Calu3 (cell line): Measurements from ENCODE around the gene ITPR1. TPM values are rescaled to one million over a fixed set of nuclear protein-coding genes. Genes with fewer than 3 reads are reported as not detected.

ENCODE experiments used
- BruUV-seq: library from RNA; stranded (reverse); fragments of 400-500 nt; replicated peaks from 2 replicates; lab custom pipeline; 2021; lab: Mats Ljungman, UMichigan
- CTCF ChIA-PET: fragments of 300-600 bp; sonication (Branson Sonifier 250); formaldehyde crosslinking; loops from one replicate; lab custom pipeline; 2022; ENCODE audit warnings: antibody characterized with exemption; lab: Charles Lee
- DNase-seq: peaks from one replicate; pipeline ENCODE4 v3.0.0; 2022
- H3K27ac Mint-ChIP-seq: one replicate; pipeline ENCODE4 v1.8.0; 2022; ENCODE audit warnings: mixed read lengths; ENCODE audit not compliant: unreplicated experiment
- H3K27me3 Mint-ChIP-seq: one replicate; pipeline ENCODE4 v1.8.0; 2022; ENCODE audit warnings: mixed read lengths; ENCODE audit not compliant: unreplicated experiment
- H3K36me3 Mint-ChIP-seq: one replicate; pipeline ENCODE4 v1.8.0; 2022; ENCODE audit warnings: mild to moderate bottlenecking, moderate library complexity, mixed read lengths; ENCODE audit not compliant: insufficient read depth, unreplicated experiment
- H3K4me1 Mint-ChIP-seq: one replicate; pipeline ENCODE4 v1.8.0; 2022; ENCODE audit warnings: mild to moderate bottlenecking, low read depth, mixed read lengths; ENCODE audit not compliant: unreplicated experiment
- H3K4me3 Mint-ChIP-seq: one replicate; pipeline ENCODE4 v1.8.0; 2022; ENCODE audit warnings: mild to moderate bottlenecking, low read depth, moderate library complexity, mixed read lengths; ENCODE audit not compliant: unreplicated experiment
- H3K9me3 Mint-ChIP-seq: one replicate; pipeline ENCODE4 v1.8.0; 2022; ENCODE audit warnings: low read depth, mixed read lengths; ENCODE audit not compliant: unreplicated experiment
- CTCF ChIP-seq: fragments of 200-600 bp; IDR thresholded peaks from one replicate; pipeline ENCODE4 v1.8.0; 2022; ENCODE audit warnings: antibody characterized with exemption; ENCODE audit not compliant: unreplicated experiment
- intact Hi-C: fragments of 100-400 bp; cut with micrococcal nuclease; formaldehyde crosslinking; loops from one replicate; pipeline ENCODE4 v1.10.0; 2022; ENCODE audit not compliant: unreplicated experiment
- total RNA-seq: library from RNA; stranded (reverse); gene quantifications from 2 replicates; pipeline ENCODE4 v1.2.3, GENCODE V29; 2022

The ITPR1 gene
- total RNA-seq, 1 experiment from 2014 or later, result 4.2 TPM

- H3K36me3 Mint-ChIP-seq, result no peaks in the 10 kb centered on the region
- peaks cover 4% of the 10 kb centered on the region for H3K4me1 Mint-ChIP-seq
- CTCF ChIA-PET, result no interaction called here
- no peak overlapping the region for H3K4me3 Mint-ChIP-seq
- no peak for TF ChIP-seq CTCF
- DNase-seq, result no peak
- no peaks in the 10 kb centered on the region for H3K27me3 Mint-ChIP-seq
- H3K27ac Mint-ChIP-seq, result no peak overlapping the region
- intact Hi-C loops, result no loop called here
- no TSS peak for BruUV-seq
- H3K9me3 Mint-ChIP-seq, result no peaks in the 10 kb centered on the region
These were observed 288.9 kb downstream of the ITPR1 start for GRCh38 chr3:4782095-4782494.

GRCh38 chr3:4785551-4785950, 292.4 kb downstream of the ITPR1 start:
- no peak for DNase-seq
- intact Hi-C loops, result no loop called here
- H3K27me3 Mint-ChIP-seq, result no peaks in the 10 kb centered on the region
- H3K9me3 Mint-ChIP-seq, result no peaks in the 10 kb centered on the region
- no peak overlapping the region for H3K4me3 Mint-ChIP-seq
- CTCF ChIA-PET, result no interaction called here
- no peaks in the 10 kb centered on the region for H3K4me1 Mint-ChIP-seq
- no peaks in the 10 kb centered on the region for H3K36me3 Mint-ChIP-seq
- no peak overlapping the region for H3K27ac Mint-ChIP-seq
- no TSS peak for BruUV-seq
- no peak for TF ChIP-seq CTCF

GRCh38 chr3:4786431-4786830, 293.3 kb downstream of the ITPR1 start:
- Mint-ChIP-seq H3K27ac (no peak overlapping the region), H3K4me3 (no peak overlapping the region), H3K9me3 (no peaks in the 10 kb centered on the region), H3K27me3 (no peaks in the 10 kb centered on the region), H3K36me3 (no peaks in the 10 kb centered on the region), H3K4me1 (no peaks in the 10 kb centered on the region)
- no peak for DNase-seq
- CTCF ChIA-PET, result no interaction called here
- no peak for TF ChIP-seq CTCF
- BruUV-seq, result no TSS peak
- intact Hi-C loops, result no loop called here

- intact Hi-C loops, result no loop called here
- no TSS peak for BruUV-seq
These were observed 298.2 kb downstream of the ITPR1 start for GRCh38 chr3:4791358-4791757.

More at GRCh38 chr3:4791358-4791757, 298.2 kb downstream of the ITPR1 start:
- CTCF ChIA-PET, result no interaction called here
- Mint-ChIP-seq H3K9me3 (no peaks in the 10 kb centered on the region), H3K36me3 (no peaks in the 10 kb centered on the region), H3K27me3 (no peaks in the 10 kb centered on the region), H3K4me3 (no peak overlapping the region), H3K27ac (no peak overlapping the region), H3K4me1 (no peaks in the 10 kb centered on the region)
- DNase-seq, result no peak
- no peak for TF ChIP-seq CTCF
